ENCODE measurements around the gene CDC42EP1.
"Not testable (repeated sequence)": the region's sequence is repeated elsewhere in the genome, so short reads cannot be mapped to it uniquely, and the experiment has no call there.

The CDC42EP1 gene, protein sequence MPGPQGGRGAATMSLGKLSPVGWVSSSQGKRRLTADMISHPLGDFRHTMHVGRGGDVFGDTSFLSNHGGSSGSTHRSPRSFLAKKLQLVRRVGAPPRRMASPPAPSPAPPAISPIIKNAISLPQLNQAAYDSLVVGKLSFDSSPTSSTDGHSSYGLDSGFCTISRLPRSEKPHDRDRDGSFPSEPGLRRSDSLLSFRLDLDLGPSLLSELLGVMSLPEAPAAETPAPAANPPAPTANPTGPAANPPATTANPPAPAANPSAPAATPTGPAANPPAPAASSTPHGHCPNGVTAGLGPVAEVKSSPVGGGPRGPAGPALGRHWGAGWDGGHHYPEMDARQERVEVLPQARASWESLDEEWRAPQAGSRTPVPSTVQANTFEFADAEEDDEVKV

GRCh38 chr22:37559901-37560607 lies at the start of gene CDC42EP1:
Gene CDC42EP1 (plus strand): TSS chr22:37560480. CDS start chr22:37566350, 5,870 bp downstream.
- DNase-seq, result no peak

- no peak for DNase-seq
Observed at GRCh38 chr22:37511395-37512104, 48.7 kb upstream of the CDC42EP1 start.

DNA sequence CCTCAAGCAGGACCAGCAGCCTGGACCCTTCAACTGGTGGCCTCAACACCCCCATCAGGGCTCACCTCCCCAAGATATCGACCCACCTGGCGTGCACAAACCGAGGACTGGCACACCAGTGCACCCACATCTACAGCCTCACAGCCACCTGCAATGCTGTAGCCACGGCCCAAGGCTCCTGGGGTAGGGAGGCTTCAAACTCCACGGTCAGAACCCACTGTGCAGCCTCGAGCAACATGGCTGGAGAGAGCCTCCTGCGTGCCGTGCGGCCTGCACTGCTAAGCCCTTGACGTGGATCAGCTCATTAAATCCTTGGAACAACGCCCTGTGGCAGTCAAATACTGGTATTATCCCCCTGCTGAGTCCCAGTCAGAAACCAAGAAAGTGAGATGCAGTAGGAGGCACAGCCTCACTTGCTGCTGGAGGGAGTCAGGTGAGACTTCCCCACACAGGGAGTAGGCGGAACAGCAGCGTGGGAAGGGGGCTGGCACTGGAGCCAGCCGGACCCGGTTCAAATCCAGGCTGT lies 45.7 kb upstream of the CDC42EP1 start:
- DNase-seq, result no peak

- DNase-seq, result no peak
Observed at GRCh38 chr22:37515901-37516300, 44.4 kb upstream of the CDC42EP1 start.

GRCh38 chr22:37516456-37516855 lies 43.8 kb upstream of the CDC42EP1 start:
- DNase-seq, result no peak

DNA sequence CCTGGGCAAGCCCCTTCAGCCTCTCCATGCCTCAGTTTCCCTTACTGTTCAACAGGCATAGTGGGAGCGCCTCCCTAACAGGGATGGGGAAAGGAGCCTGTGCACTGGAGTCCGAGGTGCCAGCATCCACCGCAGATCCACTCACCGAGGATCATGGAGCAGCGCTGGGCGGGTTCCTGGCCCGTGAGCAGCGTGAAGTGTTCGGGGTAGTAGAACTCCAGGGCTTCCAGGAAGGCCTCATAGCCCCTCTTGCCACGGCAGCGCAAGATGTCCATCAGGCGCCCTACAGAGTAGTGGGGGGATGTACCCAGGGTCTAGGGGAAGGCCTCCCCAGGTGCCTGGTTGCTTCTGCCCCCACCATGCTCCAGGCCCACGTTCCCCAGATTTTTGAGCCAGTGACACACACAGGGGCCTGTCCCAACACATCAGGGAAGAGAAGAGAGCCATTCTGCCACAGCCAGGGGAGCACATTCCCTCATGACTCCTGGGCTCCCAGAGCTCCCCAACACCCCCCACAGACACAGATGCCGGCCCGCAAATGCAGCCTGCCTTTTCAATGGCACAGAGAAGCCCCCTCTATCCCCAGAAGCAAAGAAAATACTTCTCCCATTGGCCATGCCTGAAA lies 42.3 kb upstream of the CDC42EP1 start:
- DNase-seq, result no peak

GRCh38 chr22:37518509-37519267 lies 41.6 kb upstream of the CDC42EP1 start:
- no peak for DNase-seq

- no peak for DNase-seq
Observed at GRCh38 chr22:37519268-37520195, 40.7 kb upstream of the CDC42EP1 start, which contains the start of gene CARD10. Gene CARD10 (minus strand): TSS chr22:37519415. CDS start chr22:37519200, 215 bp downstream.

DNA sequence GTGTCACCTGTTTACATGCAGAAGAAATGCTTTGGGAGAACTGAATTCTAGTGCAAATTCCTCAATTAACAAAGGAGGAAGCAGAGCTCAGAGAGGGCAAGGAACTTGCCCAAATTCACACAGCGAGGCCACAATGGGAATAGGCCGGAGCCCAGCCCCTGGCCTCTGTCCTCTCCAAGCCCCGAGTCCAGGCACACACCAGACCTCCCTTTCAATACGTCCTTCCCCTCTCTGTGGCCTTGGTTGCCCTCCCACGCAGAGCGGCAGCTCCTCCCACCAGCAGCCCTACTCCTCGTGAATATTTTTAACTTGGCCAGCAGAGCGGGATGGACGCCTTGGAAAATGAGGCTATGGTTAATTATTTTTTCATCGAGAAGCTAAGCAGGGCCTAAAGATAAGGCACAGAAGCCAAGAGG lies 39.5 kb upstream of the CDC42EP1 start:
- no peak for DNase-seq

DNA sequence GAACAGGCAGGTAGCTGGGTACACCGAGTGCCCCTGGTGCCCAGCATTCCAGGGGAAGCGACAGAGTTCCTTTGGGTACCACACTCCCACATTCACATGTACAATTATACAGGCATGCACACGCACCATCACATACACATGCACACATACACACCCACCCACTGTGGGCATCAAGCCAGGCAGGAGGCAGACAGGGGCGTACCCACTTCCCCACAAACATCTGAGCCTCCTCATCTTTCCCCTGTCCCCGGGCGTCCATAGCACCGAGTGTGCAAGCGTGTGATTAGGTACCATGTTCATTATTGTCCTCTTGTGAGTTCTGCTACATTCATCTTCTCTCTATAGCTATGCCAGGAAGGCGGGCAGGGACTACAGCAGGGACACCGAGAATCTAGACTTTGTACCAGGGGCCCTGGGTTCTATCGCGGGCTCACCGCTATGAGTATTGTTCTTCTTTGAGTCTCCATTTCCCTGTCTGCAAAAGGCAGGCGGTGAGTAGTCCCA lies 39.0 kb upstream of the CDC42EP1 start:
- DNase-seq, result no peak

- no peak for DNase-seq
Observed at GRCh38 chr22:37522482-37522881, 37.8 kb upstream of the CDC42EP1 start.

GRCh38 chr22:37525073-37525745 lies 35.1 kb upstream of the CDC42EP1 start:
- no peak for DNase-seq

- no peak for DNase-seq
Observed at GRCh38 chr22:37525746-37526350, 34.4 kb upstream of the CDC42EP1 start.

- DNase-seq, result no peak
Observed at GRCh38 chr22:37526376-37526775, 33.9 kb upstream of the CDC42EP1 start.

- DNase-seq, result not testable (repeated sequence)
Observed at GRCh38 chr22:37527081-37527752, 33.1 kb upstream of the CDC42EP1 start.

- DNase-seq, result not testable (repeated sequence)
Observed at GRCh38 chr22:37527952-37528351, 32.3 kb upstream of the CDC42EP1 start.

- no peak for DNase-seq
Observed at GRCh38 chr22:37529652-37530345, 30.5 kb upstream of the CDC42EP1 start.

GRCh38 chr22:37533995-37534394 lies 26.3 kb upstream of the CDC42EP1 start:
- no peak for DNase-seq

All from cerebellar nuclear complex (tissue), 1 donor.